GM19043 (cell line): ENCODE measurements around the gene MED28.

ENCODE experiments used
- ATAC-seq: cut with Tn5 transposase; IDR thresholded peaks from one replicate; pipeline ENCODE4 v1.9.1; 2021; ENCODE audit warnings: low read depth; ENCODE audit not compliant: unreplicated experiment

MED28 gene

DNA sequence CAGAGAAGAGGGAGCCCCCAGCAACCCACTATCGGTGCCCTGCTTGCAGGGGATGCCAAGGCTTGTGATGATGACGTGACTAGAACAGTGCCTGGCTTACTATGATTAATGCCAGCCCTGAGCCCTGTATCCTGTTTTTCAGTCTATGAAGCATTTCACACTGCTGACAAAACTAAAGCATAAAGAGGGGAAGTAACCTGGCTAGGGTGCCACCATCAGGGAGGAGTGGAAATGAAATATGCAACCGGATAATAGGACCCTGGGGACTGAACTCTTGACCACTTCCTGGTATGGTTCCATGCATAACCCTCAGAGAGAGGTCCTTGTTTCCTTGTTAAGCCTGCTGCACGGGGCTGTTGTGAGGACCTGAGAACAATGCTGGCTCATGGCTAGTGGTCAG lies 50.3 kb downstream of the MED28 start:
- peak; percentile 92 for ATAC-seq

DNA sequence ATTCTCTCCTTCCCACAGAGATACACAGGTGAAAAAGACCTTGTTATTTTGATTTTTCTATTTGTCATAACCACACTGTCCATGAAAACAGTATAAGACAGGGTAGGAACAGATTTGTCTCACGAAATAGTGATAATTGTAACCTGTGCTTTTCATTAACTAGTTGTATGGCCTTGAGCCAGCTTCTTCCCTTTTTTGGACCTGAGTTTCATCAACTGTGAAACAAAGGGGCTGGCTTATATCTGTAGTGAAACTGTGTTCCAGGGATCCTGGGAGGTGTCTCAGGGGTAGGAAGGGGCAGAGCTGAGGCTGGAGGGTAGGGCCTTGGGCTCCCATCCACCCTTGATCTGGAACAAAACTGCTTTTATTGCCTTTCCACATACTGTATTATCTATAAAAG lies 50.9 kb downstream of the MED28 start:
- ATAC-seq: peak; percentile 26

- ATAC-seq: no peak
Observed at GRCh38 chr4:17665852-17666251, 51.4 kb downstream of the MED28 start.

DNA sequence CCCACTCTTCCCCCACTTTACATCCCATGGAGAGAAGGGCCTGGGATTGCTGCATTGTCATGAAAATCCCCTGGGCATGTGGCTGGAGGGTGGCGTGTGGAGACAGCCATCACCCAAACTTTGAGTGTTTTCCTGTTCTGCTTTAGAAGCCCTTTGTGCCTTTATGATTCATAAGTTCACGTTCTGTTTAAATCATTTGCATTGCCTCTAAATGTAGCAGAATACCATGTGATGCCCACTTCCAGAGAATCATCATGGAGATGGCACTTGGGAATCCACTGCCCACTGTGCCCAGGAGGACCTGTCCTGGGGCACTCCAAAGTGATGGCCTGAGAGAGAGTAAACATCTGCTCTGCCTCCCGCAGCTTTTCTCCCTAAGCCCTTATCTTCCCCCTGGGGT lies 52.8 kb downstream of the MED28 start:
- ATAC-seq: no peak

GRCh38 chr4:17667653-17668201 lies 53.3 kb downstream of the MED28 start:
- no peak for ATAC-seq

GRCh38 chr4:17670423-17670822 lies 56.0 kb downstream of the MED28 start:
- ATAC-seq: no peak

GRCh38 chr4:17680559-17681280 lies 66.3 kb downstream of the MED28 start:
- no peak for ATAC-seq

GRCh38 chr4:17681281-17682221 lies 67.1 kb downstream of the MED28 start:
- ATAC-seq: no peak

- ATAC-seq: no peak
Observed at GRCh38 chr4:17682222-17682566, 67.8 kb downstream of the MED28 start.
